ENCODE data around the gene TTLL10. TPM values are rescaled to one million over a fixed set of nuclear protein-coding genes. Genes with fewer than 3 reads are reported as not detected.
A peak's percentile ranks its signal among the peaks of the same experiment; 100 is the strongest.
"Not testable (repeated sequence)": the region's sequence is repeated elsewhere in the genome, so short reads cannot be mapped to it uniquely, and the experiment has no call there.

Gene TTLL10
- total and polyA plus RNA-seq, 4 donors: 0.15 TPM; not detected in 3

- DNase-seq; intact Hi-C loops (cut with DNase I); H3K27ac ChIP-seq (ENCODE audit: low read depth in 1 of 2, low read length in 2 of 2); H3K27me3 ChIP-seq (ENCODE audit: control insufficient read depth in 1 of 2, insufficient read depth in 2 of 2, low read length in 1 of 2); H3K36me3 ChIP-seq (ENCODE audit: control insufficient read depth in 1 of 2, insufficient read depth in 2 of 2, low read length in 1 of 2); H3K4me1 ChIP-seq (ENCODE audit: control insufficient read depth in 1 of 2, insufficient read depth in 2 of 2, low read length in 2 of 2); H3K4me3 ChIP-seq (ENCODE audit: low read length in 2 of 2); H3K9me3 ChIP-seq (ENCODE audit: control insufficient read depth, low read length); ATAC-seq (ENCODE audit: low FRiP score): not testable (repeated sequence)
- WGBS, 2 donors: 90 to 94% methylated on average over 14 of the region's 14 CpGs
Observed at GRCh38 chr1:1153215-1153614, 20.5 kb upstream of the TTLL10 start.

- 23 to 30% methylated on average over 4 of the region's 4 CpGs for WGBS, 2 donors
Observed at GRCh38 chr1:1153874-1154273, 19.8 kb upstream of the TTLL10 start.

GRCh38 chr1:1155258-1155657 lies 18.4 kb upstream of the TTLL10 start:
- DNase-seq (no peak), ATAC-seq (ENCODE audit: low FRiP score) (no peak)
- no peaks in the 10 kb centered on the region for H3K9me3 ChIP-seq (ENCODE audit: control insufficient read depth, low read length)
- H3K4me1 ChIP-seq (ENCODE audit: control insufficient read depth in 1 of 2, insufficient read depth in 2 of 2, low read length in 2 of 2): no peaks in the 10 kb centered on the region
- no peaks in the 10 kb centered on the region for H3K36me3 ChIP-seq (ENCODE audit: control insufficient read depth in 1 of 2, insufficient read depth in 2 of 2, low read length in 1 of 2)
- no peaks in the 10 kb centered on the region for H3K27me3 ChIP-seq (ENCODE audit: control insufficient read depth in 1 of 2, insufficient read depth in 2 of 2, low read length in 1 of 2)
- intact Hi-C loops (cut with DNase I): no loop called here
- no peak overlapping the region for H3K27ac ChIP-seq (ENCODE audit: low read depth in 1 of 2, low read length in 2 of 2)
- H3K4me3 ChIP-seq (ENCODE audit: low read length in 2 of 2): no peak overlapping the region
- 84% methylated on average over 10 of the region's 10 CpGs for WGBS, 2 donors

More at GRCh38 chr1:1153874-1154273, 19.8 kb upstream of the TTLL10 start:
- Histone ChIP-seq H3K4me1 (ENCODE audit: control insufficient read depth in 1 of 2, insufficient read depth in 2 of 2, low read length in 2 of 2) (no peaks in the 10 kb centered on the region), H3K9me3 (ENCODE audit: control insufficient read depth, low read length) (no peaks in the 10 kb centered on the region), H3K27ac (ENCODE audit: low read depth in 1 of 2, low read length in 2 of 2) (no peak overlapping the region), H3K4me3 (ENCODE audit: low read length in 2 of 2) (no peak overlapping the region), H3K27me3 (ENCODE audit: control insufficient read depth in 1 of 2, insufficient read depth in 2 of 2, low read length in 1 of 2) (no peaks in the 10 kb centered on the region), H3K36me3 (ENCODE audit: control insufficient read depth in 1 of 2, insufficient read depth in 2 of 2, low read length in 1 of 2) (no peaks in the 10 kb centered on the region)
- DNase-seq (no peak), ATAC-seq (ENCODE audit: low FRiP score) (no peak)
- intact Hi-C loops (cut with DNase I): no loop called here

- ATAC-seq (ENCODE audit: low FRiP score) (no peak), DNase-seq (no peak)
- Histone ChIP-seq H3K4me3 (ENCODE audit: low read length in 2 of 2) (no peak overlapping the region), H3K36me3 (ENCODE audit: control insufficient read depth in 1 of 2, insufficient read depth in 2 of 2, low read length in 1 of 2) (no peaks in the 10 kb centered on the region), H3K9me3 (ENCODE audit: control insufficient read depth, low read length) (no peaks in the 10 kb centered on the region), H3K27me3 (ENCODE audit: control insufficient read depth in 1 of 2, insufficient read depth in 2 of 2, low read length in 1 of 2) (no peaks in the 10 kb centered on the region), H3K27ac (ENCODE audit: low read depth in 1 of 2, low read length in 2 of 2) (no peak overlapping the region), H3K4me1 (ENCODE audit: control insufficient read depth in 1 of 2, insufficient read depth in 2 of 2, low read length in 2 of 2) (no peaks in the 10 kb centered on the region)
- WGBS, 2 donors: 72 to 79% methylated on average over 26 of the region's 26 CpGs
- intact Hi-C loops (cut with DNase I): no loop called here
Observed at GRCh38 chr1:1156140-1157032, 17.3 kb upstream of the TTLL10 start.

- no peak overlapping the region for H3K27ac ChIP-seq (ENCODE audit: low read depth in 1 of 2, low read length in 2 of 2)
- 43 to 62% methylated on average over 2 to 8 of the region's 9 CpGs for whole genome bisulfite sequencing, 2 donors
- no peaks in the 10 kb centered on the region for H3K36me3 ChIP-seq (ENCODE audit: control insufficient read depth in 1 of 2, insufficient read depth in 2 of 2, low read length in 1 of 2)
- no peak overlapping the region for H3K4me3 ChIP-seq (ENCODE audit: low read length in 2 of 2)
- H3K4me1 ChIP-seq (ENCODE audit: control insufficient read depth in 1 of 2, insufficient read depth in 2 of 2, low read length in 2 of 2): no peaks in the 10 kb centered on the region
- H3K27me3 ChIP-seq (ENCODE audit: control insufficient read depth in 1 of 2, insufficient read depth in 2 of 2, low read length in 1 of 2): no peaks in the 10 kb centered on the region
- intact Hi-C loops (cut with DNase I): no loop called here
- no peak for DNase-seq
- H3K9me3 ChIP-seq (ENCODE audit: control insufficient read depth, low read length): no peaks in the 10 kb centered on the region
- peak; percentile 6 for ATAC-seq (ENCODE audit: low FRiP score)
Observed at GRCh38 chr1:1157033-1157365, 16.7 kb upstream of the TTLL10 start.

GRCh38 chr1:1157426-1157913 lies 16.2 kb upstream of the TTLL10 start:
- peak overlapping the region; percentile 35 to 91 for H3K4me3 ChIP-seq (ENCODE audit: low read length in 2 of 2)
- WGBS, 2 donors: 0 to 1% methylated on average over 17 to 29 of the region's 29 CpGs
- peak overlapping the region in 1 of 2 donors; percentile 78 for H3K27ac ChIP-seq (ENCODE audit: low read depth in 1 of 2, low read length in 2 of 2)
- intact Hi-C loops (cut with DNase I): no loop called here
- no peaks in the 10 kb centered on the region for H3K36me3 ChIP-seq (ENCODE audit: control insufficient read depth in 1 of 2, insufficient read depth in 2 of 2, low read length in 1 of 2)
- ATAC-seq (ENCODE audit: low FRiP score) (peak; percentile 90), DNase-seq (peak; percentile 90 to 94)
- no peaks in the 10 kb centered on the region for H3K4me1 ChIP-seq (ENCODE audit: control insufficient read depth in 1 of 2, insufficient read depth in 2 of 2, low read length in 2 of 2)
- no peaks in the 10 kb centered on the region for H3K9me3 ChIP-seq (ENCODE audit: control insufficient read depth, low read length)
- H3K27me3 ChIP-seq (ENCODE audit: control insufficient read depth in 1 of 2, insufficient read depth in 2 of 2, low read length in 1 of 2): no peaks in the 10 kb centered on the region

- intact Hi-C loops (cut with DNase I): no loop called here
- H3K4me1 ChIP-seq (ENCODE audit: control insufficient read depth in 1 of 2, insufficient read depth in 2 of 2, low read length in 2 of 2): no peaks in the 10 kb centered on the region
- no peaks in the 10 kb centered on the region for H3K27me3 ChIP-seq (ENCODE audit: control insufficient read depth in 1 of 2, insufficient read depth in 2 of 2, low read length in 1 of 2)
- ATAC-seq (ENCODE audit: low FRiP score) (peak; percentile 63), DNase-seq (peak in 1 of 2 donors; percentile 63)
- no peaks in the 10 kb centered on the region for H3K9me3 ChIP-seq (ENCODE audit: control insufficient read depth, low read length)
- peak overlapping the region; percentile 35 to 91 for H3K4me3 ChIP-seq (ENCODE audit: low read length in 2 of 2)
- 4 to 5% methylated on average over 28 to 46 of the region's 46 CpGs for WGBS, 2 donors
- H3K27ac ChIP-seq (ENCODE audit: low read depth in 1 of 2, low read length in 2 of 2): peak overlapping the region in 1 of 2 donors; percentile 78
- H3K36me3 ChIP-seq (ENCODE audit: control insufficient read depth in 1 of 2, insufficient read depth in 2 of 2, low read length in 1 of 2): no peaks in the 10 kb centered on the region
Observed at GRCh38 chr1:1157914-1158710, 15.6 kb upstream of the TTLL10 start.

- no peaks in the 10 kb centered on the region for H3K36me3 ChIP-seq (ENCODE audit: control insufficient read depth in 1 of 2, insufficient read depth in 2 of 2, low read length in 1 of 2)
- no peak for ATAC-seq (ENCODE audit: low FRiP score)
- H3K27me3 ChIP-seq (ENCODE audit: control insufficient read depth in 1 of 2, insufficient read depth in 2 of 2, low read length in 1 of 2): peaks cover 0 to 2% of the 10 kb centered on the region in 2 donors
- intact Hi-C loops (cut with DNase I): no loop called here
- H3K27ac ChIP-seq (ENCODE audit: low read depth in 1 of 2, low read length in 2 of 2): no peak overlapping the region
- WGBS, 2 donors: 92 to 93% methylated on average over 22 to 23 of the region's 23 CpGs
- H3K4me1 ChIP-seq (ENCODE audit: control insufficient read depth in 1 of 2, insufficient read depth in 2 of 2, low read length in 2 of 2): no peaks in the 10 kb centered on the region
- DNase-seq: no peak
- H3K4me3 ChIP-seq (ENCODE audit: low read length in 2 of 2): no peak overlapping the region
- no peaks in the 10 kb centered on the region for H3K9me3 ChIP-seq (ENCODE audit: control insufficient read depth, low read length)
Observed at GRCh38 chr1:1160281-1160930, 13.3 kb upstream of the TTLL10 start.
